SK-N-SH (cell line): ENCODE measurements around the gene HTRA2. TPM values are rescaled to one million over a fixed set of nuclear protein-coding genes. Genes with fewer than 3 reads are reported as not detected.

Experiments used
- CTCF ChIA-PET: fragments of 300-600, 350-600 bp; formaldehyde crosslinking; extraction: SDS; loops from one replicate; lab custom pipeline; 2021; lab: Yijun Ruan, JAX
- POLR2A ChIA-PET: fragments of 350-600 bp; sonication (Branson Sonifier 250); formaldehyde crosslinking; extraction: SDS; loops from one replicate; lab custom pipeline; 2020; ENCODE audit warnings: antibody characterized with exemption, inconsistent platforms; lab: Yijun Ruan, JAX
- DNase-seq: peaks from one replicate; pipeline ENCODE4 v3.0.0; 2012
- H2AFZ ChIP-seq: fragments of 200-600 bp; sonication (generic); 2 replicates; pipeline ENCODE4 v1.8.1; 2016; ENCODE audit warnings: antibody characterized with exemption, mild to moderate bottlenecking, low read depth
- H3F3A ChIP-seq: fragments of 200-600 bp; sonication (generic); replicated peaks from 2 replicates; pipeline ENCODE3; 2016; ENCODE audit warnings: antibody characterized with exemption, mild to moderate bottlenecking; ENCODE audit not compliant: insufficient read depth
- H3K27ac ChIP-seq, 2 experiments: fragments of 200-500 bp in 1 of 2; fragments of 200-600 bp in 1 of 2; sonication (Bioruptor generic) in 1 of 2; sonication (generic), shearing (Covaris generic) in 1 of 2; 2 replicates each; pipeline versions ENCODE4 v1.5.1 to v1.6.1; 2014 to 2016; ENCODE audit warnings: low read depth in 2 of 2, inconsistent platforms in 1 of 2, low read length in 1 of 2, mild to moderate bottlenecking in 1 of 2, mixed read lengths in 1 of 2
- H3K27me3 ChIP-seq: fragments of 200-600 bp; sonication (generic), shearing (Covaris generic); 2 replicates; pipeline ENCODE4 v1.6.1; 2016; ENCODE audit warnings: mixed run types; ENCODE audit not compliant: insufficient read depth
- H3K36me3 ChIP-seq, 2 experiments: fragments of 200-500 bp in 1 of 2; fragments of 200-600 bp in 1 of 2; sonication (Bioruptor generic) in 1 of 2; sonication (generic) in 1 of 2; replicated peaks in 1 of 2; 2 replicates each; pipeline versions ENCODE3 to v1.5.1; 2014 to 2016; ENCODE audit warnings: low read length in 1 of 2, mild to moderate bottlenecking in 1 of 2; ENCODE audit not compliant: insufficient read depth in 2 of 2, control insufficient read depth in 1 of 2
- H3K4me1 ChIP-seq, 2 experiments: fragments of 200-500 bp in 1 of 2; fragments of 200-600 bp in 1 of 2; sonication (Bioruptor generic) in 1 of 2; sonication (generic), shearing (Covaris generic) in 1 of 2; 2 replicates each; pipeline versions ENCODE4 v1.5.1 to v1.6.1; 2014 to 2016; ENCODE audit warnings: low read depth in 1 of 2, low read length in 1 of 2, mixed run types in 1 of 2; ENCODE audit not compliant: insufficient read depth in 2 of 2, control insufficient read depth in 1 of 2
- H3K4me2 ChIP-seq: fragments of 200-600 bp; sonication (generic), shearing (Covaris generic); 2 replicates; pipeline ENCODE4 v1.6.1; 2017; ENCODE audit warnings: mixed run types
- H3K4me3 ChIP-seq, 2 experiments: fragments of 200-500 bp in 1 of 2; fragments of 200-600 bp in 1 of 2; sonication (Bioruptor generic) in 1 of 2; sonication (generic), shearing (Covaris generic) in 1 of 2; 2 replicates each; pipeline versions ENCODE4 v1.5.1 to v1.8.1; 2014 to 2016; ENCODE audit warnings: low read depth in 2 of 2, inconsistent platforms in 1 of 2, low read length in 1 of 2, mild to moderate bottlenecking in 1 of 2, mixed read lengths in 1 of 2, moderate library complexity in 1 of 2
- H3K79me2 ChIP-seq: fragments of 200-600 bp; sonication (generic); 2 replicates; pipeline ENCODE4 v1.8.1; 2017; ENCODE audit warnings: mild to moderate bottlenecking; ENCODE audit not compliant: insufficient read depth
- H3K9ac ChIP-seq: fragments of 200-600 bp; sonication (generic); 2 replicates; pipeline ENCODE4 v1.6.1; 2017; ENCODE audit warnings: mixed run types
- H3K9me2 ChIP-seq: fragments of 200-600 bp; sonication (generic); 2 replicates; pipeline ENCODE4 v1.6.1; 2017; ENCODE audit warnings: mixed run types
- H3K9me3 ChIP-seq: fragments of 200-600 bp; sonication (generic); 2 replicates; pipeline ENCODE4 v1.6.1; 2017; ENCODE audit warnings: mixed run types, mild to moderate bottlenecking, moderate library complexity
- H4K20me1 ChIP-seq: fragments of 200-600 bp; sonication (generic); 2 replicates; pipeline ENCODE4 v1.6.1; 2017; ENCODE audit warnings: mild to moderate bottlenecking, mixed run types; ENCODE audit not compliant: insufficient read depth
- CHD2 ChIP-seq: fragments of 150-350 bp; IDR thresholded peaks from 2 replicates; pipeline ENCODE4 v1.6.1; 2018; ENCODE audit warnings: low read length; ENCODE audit not compliant: partially characterized antibody
- EP300 ChIP-seq, 2 experiments: IDR thresholded peaks; 2 replicates each; pipeline versions ENCODE4 v1.4.0 to v1.6.1; 2012; ENCODE audit warnings: borderline replicate concordance in 1 of 2, low read depth in 1 of 2, low read length in 1 of 2
- EZH2phosphoT487 ChIP-seq: fragments of 200-600 bp; sonication (generic); IDR thresholded peaks from 2 replicates; pipeline ENCODE4 v1.6.1; 2017; ENCODE audit warnings: low read depth, mixed run types, mild to moderate bottlenecking, antibody characterized with exemption, moderate library complexity, borderline replicate concordance
- FOXM1 ChIP-seq: IDR thresholded peaks from 2 replicates; pipeline ENCODE4 v1.4.0; 2012; ENCODE audit warnings: low read depth, mild to moderate bottlenecking
- JUND ChIP-seq: IDR thresholded peaks from 2 replicates; pipeline ENCODE4 v1.4.0; 2012
- MXI1 ChIP-seq: IDR thresholded peaks from 2 replicates; pipeline ENCODE4 v1.6.1; 2012; ENCODE audit warnings: mild to moderate bottlenecking, low read depth, low read length, improper control_type of control experiment
- NFIC ChIP-seq: IDR thresholded peaks from 2 replicates; pipeline ENCODE4 v1.4.0; 2012; ENCODE audit warnings: borderline replicate concordance
- SIN3A ChIP-seq: IDR thresholded peaks from 2 replicates; pipeline ENCODE4 v1.6.1; 2012; ENCODE audit warnings: low read depth, mild to moderate bottlenecking, low read length, moderate library complexity, borderline replicate concordance
- TCF12 ChIP-seq: IDR thresholded peaks from 2 replicates; pipeline ENCODE4 v1.4.0; 2012
- TEAD4 ChIP-seq: IDR thresholded peaks from 2 replicates; pipeline ENCODE4 v1.4.0; 2012; ENCODE audit warnings: mild to moderate bottlenecking, borderline replicate concordance; ENCODE audit not compliant: insufficient read depth
- WGBS: methylation state at CpG from one replicate; pipeline ENCODE4 v1.1.6; 2017; ENCODE audit warnings: low lambda C conversion rate; 5-methylcytosine and 5-hydroxymethylcytosine counted together
- polyA plus RNA-seq, 3 experiments: library from polyadenylated mRNA; depleted of rRNA; stranded (reverse); fragments of >200 nt; gene quantifications; 2 replicates each; pipeline ENCODE4 v1.2.3, GENCODE V29; 2012
- TF ChIP-seq, protein P1 (sequence below): fragments of 150-350 bp; IDR thresholded peaks from 2 replicates; pipeline ENCODE4 v1.6.1; 2016; ENCODE audit warnings: mild to moderate bottlenecking, low read depth, low read length
- TF ChIP-seq, protein P2 (sequence below): IDR thresholded peaks from 2 replicates; pipeline ENCODE4 v1.4.0; 2012; ENCODE audit warnings: low read depth

HTRA2 gene
- polyA plus RNA-seq, 1 of the 3 experiments (the other 2 are of a cell fraction), result 55.7 TPM

DNA sequence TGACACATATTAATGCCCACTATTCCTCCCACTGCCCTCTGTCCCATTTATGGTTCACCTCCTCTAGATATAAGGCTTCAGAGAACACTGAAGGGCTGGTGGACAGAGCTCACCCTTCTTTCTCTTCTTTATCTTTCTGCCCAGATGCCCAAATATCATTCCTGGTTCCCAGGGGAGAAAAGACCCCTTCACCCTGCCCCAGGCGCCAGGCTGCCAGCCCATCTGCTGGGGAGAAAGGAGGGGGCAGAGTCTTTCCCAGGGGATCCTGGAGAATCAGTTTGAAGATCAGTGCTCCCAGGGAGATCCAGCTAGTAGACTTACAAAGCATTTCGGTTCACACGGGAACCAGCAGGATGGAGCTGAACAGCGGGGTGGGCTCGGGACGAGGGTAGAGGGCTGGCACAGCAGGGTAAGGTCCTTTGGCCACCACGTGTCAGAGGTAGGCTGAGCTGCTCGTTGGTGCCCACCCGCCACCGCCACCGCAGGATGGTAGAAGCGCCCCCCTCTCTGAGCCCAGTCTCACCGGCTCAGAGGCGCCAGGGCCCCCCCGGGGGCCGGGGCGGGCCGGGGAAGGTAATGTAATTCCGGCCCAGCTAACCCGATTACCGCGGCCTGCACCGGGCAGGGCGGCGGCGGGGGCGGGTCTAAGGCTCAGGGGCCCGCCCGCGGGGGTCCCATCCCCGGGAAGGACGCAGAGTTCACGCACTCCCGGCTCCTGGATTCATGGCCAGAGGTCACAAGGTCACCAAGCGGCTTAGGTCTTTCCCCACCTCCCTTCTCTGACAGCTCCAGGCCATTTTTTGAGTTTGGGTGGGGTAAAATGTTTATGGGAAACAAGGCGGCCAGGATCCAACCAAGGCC lies 16.8 kb upstream of the HTRA2 start:
- WGBS, result 16% methylated on average over 16 of the region's 36 CpGs
- Histone ChIP-seq H3K27me3 (no peaks in the 10 kb centered on the region), H2AFZ (peak overlapping the region; percentile 90), H3K4me3 (peak overlapping the region; percentile 68 to 90), H3K27ac (peak overlapping the region; percentile 53 to 95; a peak in 3 of 4 replicates), H3K9me3 (no peaks in the 10 kb centered on the region), H3K4me1 (peaks cover 16 to 25% of the 10 kb centered on the region in 2 experiments; a peak in 3 of 4 replicates), H4K20me1 (no peaks in the 10 kb centered on the region), H3F3A (peaks cover 28% of the 10 kb centered on the region), H3K4me2 (peak overlapping the region; percentile 99), H3K9ac (peak overlapping the region; percentile 71), H3K36me3 (peaks cover 4% of the 10 kb centered on the region in 2 experiments), H3K9me2 (no peaks in the 10 kb centered on the region), H3K79me2 (peaks cover 23% of the 10 kb centered on the region; the same call in 1 of the 2 replicates)
- POLR2A ChIA-PET, result interaction anchor here (0.6 to 1.9 kb wide), 7 partner anchors 8 to 55 kb away, joined by 3 to 7 read pairs (median 4); partner anchors contain the start of genes CCDC142, TTC31 and WBP1
- CTCF ChIA-PET, result interaction anchor here (0.7 to 3.1 kb wide), 9 partner anchors 9 to 263 kb away, joined by 3 to 14 read pairs (median 3); partner anchors contain the start of genes CCDC142 and TTC31
- DNase-seq, result peak; percentile 92
- TF ChIP-seq SIN3A (0 out of 2 replicates have a peak, but pooled peaks have one; percentile 11), FOXM1 (0 out of 2 replicates have a peak, but pooled peaks have one; percentile 16), CHD2 (peak; percentile 40), EZH2phosphoT487 (no peak), TEAD4 (0 out of 2 replicates have a peak, but pooled peaks have one; percentile 38), EP300 (IDR thresholded peaks at IDR 0.05; ENCODE audit: borderline replicate concordance in 1 of 2, low read depth in 1 of 2, low read length in 1 of 2) (peak; percentile 43 to 80; a peak in 3 of 4 replicates), MXI1 (peak; percentile 86)
- TF ChIP-seq, protein P1, sequence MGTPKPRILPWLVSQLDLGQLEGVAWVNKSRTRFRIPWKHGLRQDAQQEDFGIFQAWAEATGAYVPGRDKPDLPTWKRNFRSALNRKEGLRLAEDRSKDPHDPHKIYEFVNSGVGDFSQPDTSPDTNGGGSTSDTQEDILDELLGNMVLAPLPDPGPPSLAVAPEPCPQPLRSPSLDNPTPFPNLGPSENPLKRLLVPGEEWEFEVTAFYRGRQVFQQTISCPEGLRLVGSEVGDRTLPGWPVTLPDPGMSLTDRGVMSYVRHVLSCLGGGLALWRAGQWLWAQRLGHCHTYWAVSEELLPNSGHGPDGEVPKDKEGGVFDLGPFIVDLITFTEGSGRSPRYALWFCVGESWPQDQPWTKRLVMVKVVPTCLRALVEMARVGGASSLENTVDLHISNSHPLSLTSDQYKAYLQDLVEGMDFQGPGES, result no peak

DNA sequence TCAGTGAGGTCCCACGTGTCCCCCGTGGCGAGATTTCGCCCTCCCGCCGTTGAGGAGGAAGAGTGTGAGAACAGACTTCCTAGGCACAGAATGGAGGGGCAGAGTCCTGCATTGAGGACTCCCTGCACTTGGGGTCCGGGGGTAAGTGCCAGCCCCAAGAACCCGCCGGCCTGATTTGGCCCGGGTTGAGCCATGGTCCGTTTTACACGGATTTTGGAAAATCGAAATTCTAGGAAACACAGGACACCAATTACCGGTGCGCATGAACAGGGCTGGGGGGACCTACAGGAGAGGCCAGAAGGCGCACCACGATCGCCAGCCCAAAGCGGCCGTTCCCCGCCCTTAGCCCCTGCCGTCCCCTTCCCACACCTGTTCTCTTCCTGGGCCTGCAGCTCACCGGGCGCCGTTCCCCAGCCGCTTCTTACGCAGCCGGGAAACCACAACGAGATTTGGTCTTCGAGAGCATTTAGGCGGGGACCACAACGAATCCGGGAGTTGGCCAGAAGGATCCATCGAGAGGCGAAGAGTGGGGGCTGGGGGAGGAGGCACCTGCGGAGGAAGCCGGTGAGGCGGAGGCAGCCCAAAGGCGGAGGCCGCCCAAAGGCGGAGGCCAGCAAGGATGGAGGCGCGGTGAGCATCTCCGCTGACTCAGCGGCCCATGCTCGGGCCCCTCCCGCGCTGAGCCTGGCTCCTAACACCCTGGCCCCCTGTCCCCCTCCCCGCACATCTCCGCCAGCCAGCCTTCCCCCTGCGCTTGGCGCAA lies 15.9 kb upstream of the HTRA2 start:
- CTCF ChIA-PET, result interaction anchor here (0.9 to 3.1 kb wide), 10 partner anchors 10 to 75 kb away, joined by 3 to 14 read pairs (median 8); partner anchors contain the start of genes AUP1, CCDC142, DQX1 and HTRA2

More for the DNA sequence above, 15.9 kb upstream of the HTRA2 start:
- Histone ChIP-seq H3K27me3 (no peaks in the 10 kb centered on the region), H3K4me1 (peaks cover 9 to 19% of the 10 kb centered on the region in 2 experiments; a peak in 2 of 4 replicates), H3K9me2 (no peaks in the 10 kb centered on the region), H3F3A (peaks cover 23% of the 10 kb centered on the region), H3K27ac (peak overlapping the region; percentile 53 to 95; a peak in 3 of 4 replicates), H3K4me3 (peak overlapping the region; percentile 68 to 90), H2AFZ (peak overlapping the region; percentile 90), H3K36me3 (peaks cover 4% of the 10 kb centered on the region in 2 experiments), H3K9ac (peak overlapping the region; percentile 71), H3K4me2 (peak overlapping the region; percentile 99), H3K9me3 (no peaks in the 10 kb centered on the region), H3K79me2 (peaks cover 23% of the 10 kb centered on the region; the same call in 1 of the 2 replicates), H4K20me1 (no peaks in the 10 kb centered on the region)
- 8% methylated on average over 34 of the region's 52 CpGs for WGBS
- TF ChIP-seq, protein P2, sequence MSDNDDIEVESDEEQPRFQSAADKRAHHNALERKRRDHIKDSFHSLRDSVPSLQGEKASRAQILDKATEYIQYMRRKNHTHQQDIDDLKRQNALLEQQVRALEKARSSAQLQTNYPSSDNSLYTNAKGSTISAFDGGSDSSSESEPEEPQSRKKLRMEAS, result peak; percentile 9; the same call in 1 of the 2 replicates
- TF ChIP-seq JUND (no peak), NFIC (peak; percentile 14; the same call in 1 of the 2 replicates), CHD2 (no peak), TCF12 (0 out of 2 replicates have a peak, but pooled peaks have one; percentile 5)
- POLR2A ChIA-PET, result interaction anchor here (0.7 to 1.9 kb wide), 15 partner anchors 9 to 74 kb away, joined by 3 to 7 read pairs (median 4); partner anchors contain the start of genes AUP1, CCDC142, DQX1 and HTRA2
- no peak for DNase-seq
